ENCODE results near the gene CAV2.

Gene CAV2

DNA sequence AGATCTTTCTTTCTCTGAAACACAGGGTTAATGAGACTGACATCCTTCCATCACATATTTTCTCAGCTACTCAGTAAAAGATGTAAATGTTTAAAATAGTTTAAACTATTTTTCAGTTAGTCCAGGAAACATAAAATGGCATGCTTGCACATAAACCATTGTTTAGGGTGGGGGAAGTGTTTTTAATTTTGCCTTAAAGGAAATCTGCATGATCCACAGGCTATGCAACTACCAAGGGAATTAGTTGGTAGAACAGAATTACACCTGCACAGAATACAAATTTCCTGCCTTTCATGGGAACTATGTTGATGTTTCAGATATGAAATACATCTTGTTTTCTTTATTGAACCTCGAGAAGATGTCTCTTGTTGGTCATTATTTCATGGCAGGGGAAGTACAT is 35.9 kb downstream of the CAV2 start:
- H3K9me2 ChIP-seq (replicated peaks; ENCODE audit: control insufficient read depth, low read length) = no peaks in the 10 kb centered on the region
- no peaks in the 10 kb centered on the region for H3K79me2 ChIP-seq (ENCODE audit: control insufficient read depth, low read length)
- TF ChIP-seq EZH2phosphoT487 (IDR thresholded peaks at IDR 0.05; ENCODE audit: borderline replicate concordance, low read length) = no peak
- TF ChIP-seq, protein P1, sequence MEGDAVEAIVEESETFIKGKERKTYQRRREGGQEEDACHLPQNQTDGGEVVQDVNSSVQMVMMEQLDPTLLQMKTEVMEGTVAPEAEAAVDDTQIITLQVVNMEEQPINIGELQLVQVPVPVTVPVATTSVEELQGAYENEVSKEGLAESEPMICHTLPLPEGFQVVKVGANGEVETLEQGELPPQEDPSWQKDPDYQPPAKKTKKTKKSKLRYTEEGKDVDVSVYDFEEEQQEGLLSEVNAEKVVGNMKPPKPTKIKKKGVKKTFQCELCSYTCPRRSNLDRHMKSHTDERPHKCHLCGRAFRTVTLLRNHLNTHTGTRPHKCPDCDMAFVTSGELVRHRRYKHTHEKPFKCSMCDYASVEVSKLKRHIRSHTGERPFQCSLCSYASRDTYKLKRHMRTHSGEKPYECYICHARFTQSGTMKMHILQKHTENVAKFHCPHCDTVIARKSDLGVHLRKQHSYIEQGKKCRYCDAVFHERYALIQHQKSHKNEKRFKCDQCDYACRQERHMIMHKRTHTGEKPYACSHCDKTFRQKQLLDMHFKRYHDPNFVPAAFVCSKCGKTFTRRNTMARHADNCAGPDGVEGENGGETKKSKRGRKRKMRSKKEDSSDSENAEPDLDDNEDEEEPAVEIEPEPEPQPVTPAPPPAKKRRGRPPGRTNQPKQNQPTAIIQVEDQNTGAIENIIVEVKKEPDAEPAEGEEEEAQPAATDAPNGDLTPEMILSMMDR (IDR thresholded peaks at IDR 0.05; ENCODE audit: low read depth, low read length, poor library complexity, severe bottlenecking) = no peak
- H3F3A ChIP-seq (ENCODE audit: control insufficient read depth, insufficient read depth) = no peaks in the 10 kb centered on the region
- no peaks in the 10 kb centered on the region for H3K4me1 ChIP-seq (ENCODE audit: control insufficient read depth, low read length)
- no peaks in the 10 kb centered on the region for H3K9me3 ChIP-seq (ENCODE audit: control insufficient read depth, insufficient read depth, low read length)
- H4K20me1 ChIP-seq (ENCODE audit: control insufficient read depth, insufficient read depth, low read depth, low read length) = no peaks in the 10 kb centered on the region
- no peak overlapping the region for H3K4me2 ChIP-seq (ENCODE audit: low read length)
- no peak overlapping the region for H3K4me3 ChIP-seq (ENCODE audit: low read length)
- H3K27ac ChIP-seq (ENCODE audit: low read depth, low read length) = no peak overlapping the region
- no peaks in the 10 kb centered on the region for H3K36me3 ChIP-seq (ENCODE audit: control insufficient read depth, low read length)
- H3K27me3 ChIP-seq (ENCODE audit: control insufficient read depth, low read length) = peaks cover 4% of the 10 kb centered on the region; the same call in 1 of the 2 replicates

DNA sequence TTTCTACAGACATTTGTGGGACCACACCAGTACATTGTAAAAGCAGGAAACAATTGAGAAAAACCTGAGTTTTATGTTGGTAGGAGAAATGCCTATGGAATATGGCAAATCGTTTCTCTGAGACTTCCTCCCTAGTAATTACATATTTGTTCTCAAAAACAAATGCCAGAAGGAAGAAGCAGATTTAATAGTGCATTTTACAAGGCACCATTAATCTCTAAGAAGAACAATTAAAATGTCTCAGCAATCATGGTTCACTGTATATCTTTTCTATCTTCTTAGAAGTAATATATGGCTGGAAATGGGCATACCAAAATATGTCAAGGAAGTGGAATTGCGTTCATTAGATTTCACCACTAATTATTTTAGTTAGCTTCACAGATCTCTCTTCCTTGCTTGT is 38.6 kb downstream of the CAV2 start:
- Histone ChIP-seq H3K27ac (ENCODE audit: low read depth, low read length) (no peak overlapping the region), H3K9me2 (replicated peaks; ENCODE audit: control insufficient read depth, low read length) (no peaks in the 10 kb centered on the region), H3F3A (ENCODE audit: control insufficient read depth, insufficient read depth) (no peaks in the 10 kb centered on the region), H3K4me3 (ENCODE audit: low read length) (no peak overlapping the region), H3K36me3 (ENCODE audit: control insufficient read depth, low read length) (no peaks in the 10 kb centered on the region), H3K4me2 (ENCODE audit: low read length) (no peak overlapping the region), H3K9me3 (ENCODE audit: control insufficient read depth, insufficient read depth, low read length) (no peaks in the 10 kb centered on the region), H3K27me3 (ENCODE audit: control insufficient read depth, low read length) (peaks cover 3% of the 10 kb centered on the region; the same call in 1 of the 2 replicates), H3K79me2 (ENCODE audit: control insufficient read depth, low read length) (no peaks in the 10 kb centered on the region), H3K4me1 (ENCODE audit: control insufficient read depth, low read length) (no peaks in the 10 kb centered on the region), H4K20me1 (ENCODE audit: control insufficient read depth, insufficient read depth, low read depth, low read length) (no peaks in the 10 kb centered on the region)
- TF ChIP-seq, protein P1 (IDR thresholded peaks at IDR 0.05; ENCODE audit: low read depth, low read length, poor library complexity, severe bottlenecking) = no peak
- TF ChIP-seq EZH2phosphoT487 (IDR thresholded peaks at IDR 0.05; ENCODE audit: borderline replicate concordance, low read length) = no peak

DNA sequence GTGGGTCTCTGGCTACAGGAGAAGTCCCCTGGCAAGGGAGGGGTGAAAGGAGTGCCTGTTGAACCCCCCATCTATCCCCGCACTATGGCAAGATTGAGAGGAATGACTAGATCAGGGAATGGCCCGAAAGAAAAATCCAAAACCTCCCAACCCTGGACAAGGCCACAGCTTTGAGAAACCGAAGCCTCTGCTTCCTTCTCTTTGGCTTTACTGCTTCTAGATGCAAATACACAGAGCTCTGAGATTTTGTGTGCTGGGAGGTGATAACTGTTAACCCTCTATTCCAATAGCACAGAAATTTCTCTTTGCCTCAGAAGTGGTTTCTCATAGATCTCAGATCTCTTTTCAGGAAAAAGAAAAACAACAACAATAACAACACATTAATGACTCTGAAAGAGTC is 40.3 kb downstream of the CAV2 start:
- H3K4me2 ChIP-seq (ENCODE audit: low read length) = no peak overlapping the region
- no peak overlapping the region for H3K27ac ChIP-seq (ENCODE audit: low read depth, low read length)

More for the DNA sequence above, 40.3 kb downstream of the CAV2 start:
- H3K9me3 ChIP-seq (ENCODE audit: control insufficient read depth, insufficient read depth, low read length) = no peaks in the 10 kb centered on the region
- H3K36me3 ChIP-seq (ENCODE audit: control insufficient read depth, low read length) = no peaks in the 10 kb centered on the region
- H3K4me3 ChIP-seq (ENCODE audit: low read length) = no peak overlapping the region
- TF ChIP-seq, protein P1 (IDR thresholded peaks at IDR 0.05; ENCODE audit: low read depth, low read length, poor library complexity, severe bottlenecking) = no peak
- no peak for TF ChIP-seq EZH2phosphoT487 (IDR thresholded peaks at IDR 0.05; ENCODE audit: borderline replicate concordance, low read length)
- no peaks in the 10 kb centered on the region for H3K9me2 ChIP-seq (replicated peaks; ENCODE audit: control insufficient read depth, low read length)
- no peaks in the 10 kb centered on the region for H4K20me1 ChIP-seq (ENCODE audit: control insufficient read depth, insufficient read depth, low read depth, low read length)
- H3K27me3 ChIP-seq (ENCODE audit: control insufficient read depth, low read length) = peaks cover 3% of the 10 kb centered on the region; the same call in 1 of the 2 replicates
- no peaks in the 10 kb centered on the region for H3F3A ChIP-seq (ENCODE audit: control insufficient read depth, insufficient read depth)
- H3K4me1 ChIP-seq (ENCODE audit: control insufficient read depth, low read length) = no peaks in the 10 kb centered on the region
- no peaks in the 10 kb centered on the region for H3K79me2 ChIP-seq (ENCODE audit: control insufficient read depth, low read length)

All from DOHH2 (cell line).